Panc1 (cell line): ENCODE data around the gene APOBEC3A. TPM values are rescaled to one million over a fixed set of nuclear protein-coding genes. Genes with fewer than 3 reads are reported as not detected.
"Not testable (repeated sequence)": the region's sequence is repeated elsewhere in the genome, so short reads cannot be mapped to it uniquely, and the experiment has no call there.

Source experiments
- ATAC-seq: fragments of 200-7000 bp; cut with Tn5 transposase; 2 replicates; pipeline ENCODE4 v1.9.1; 2020; ENCODE audit warnings: mild to moderate bottlenecking, moderate library complexity
- BruUV-seq: library from RNA; stranded (reverse); fragments of 400-500 nt; replicated peaks from 2 replicates; lab custom pipeline; 2021; lab: Mats Ljungman, UMichigan
- CTCF ChIA-PET: fragments of 300-600 bp; sonication (Branson Sonifier 250); formaldehyde crosslinking; loops from one replicate; lab custom pipeline; 2022; ENCODE audit warnings: antibody characterized with exemption; lab: Charles Lee
- POLR2A ChIA-PET: fragments of 300-600 bp; sonication (Branson Sonifier 250); formaldehyde crosslinking; loops from one replicate; lab custom pipeline; 2022; ENCODE audit warnings: antibody characterized with exemption; lab: Charles Lee
- DNase-seq: peaks from one replicate; pipeline ENCODE4 v3.0.0-alpha.2; 2010; ENCODE audit warnings: low read depth, low spot score
- H3K27ac ChIP-seq: 2 replicates; pipeline ENCODE4 v1.5.1; 2011; ENCODE audit warnings: mild to moderate bottlenecking, low read length, inconsistent platforms
- H3K27me3 ChIP-seq: fragments of 200-500 bp; sonication (Bioruptor generic); 2 replicates; pipeline ENCODE4 v1.6.0; 2014; ENCODE audit warnings: low read length, inconsistent platforms; ENCODE audit not compliant: control insufficient read depth, insufficient read depth
- H3K36me3 ChIP-seq: fragments of 200-500 bp; sonication (Bioruptor generic); 2 replicates; pipeline ENCODE4 v1.5.1; 2014; ENCODE audit warnings: inconsistent platforms, mild to moderate bottlenecking, low read length, moderate library complexity; ENCODE audit not compliant: control insufficient read depth, insufficient read depth
- H3K4me1 ChIP-seq: 2 replicates; pipeline ENCODE4 v1.5.1; 2011; ENCODE audit warnings: inconsistent platforms, mild to moderate bottlenecking, low read length, moderate library complexity; ENCODE audit not compliant: control insufficient read depth, insufficient read depth
- H3K4me3 ChIP-seq, 2 experiments: 2 replicates each; pipeline ENCODE4 v1.5.1; 2011 to 2012; ENCODE audit warnings: low read depth in 2 of 2, low read length in 2 of 2, mild to moderate bottlenecking in 2 of 2, inconsistent platforms in 1 of 2, moderate library complexity in 1 of 2
- H3K9me3 ChIP-seq: fragments of 200-500 bp; sonication (Bioruptor generic); 2 replicates; pipeline ENCODE4 v1.5.1; 2014; ENCODE audit warnings: low read depth, mild to moderate bottlenecking, inconsistent platforms, low read length, moderate library complexity; ENCODE audit not compliant: control insufficient read depth, insufficient read depth
- POLR2AphosphoS5 ChIP-seq: IDR thresholded peaks from 2 replicates; pipeline ENCODE4 v1.6.1; 2012; ENCODE audit warnings: mild to moderate bottlenecking, low read depth, low read length, moderate library complexity
- SIN3A ChIP-seq: IDR thresholded peaks from 2 replicates; pipeline ENCODE4 v1.6.1; 2012; ENCODE audit warnings: low read depth, mild to moderate bottlenecking, low read length, moderate library complexity, borderline replicate concordance; ENCODE audit not compliant: insufficient read depth
- TCF7L2 ChIP-seq: IDR thresholded peaks from 2 replicates; pipeline ENCODE4 v1.6.1; 2011; ENCODE audit warnings: mild to moderate bottlenecking, low read depth, low read length, inconsistent platforms
- in situ Hi-C: cut with HindIII; loops from 2 replicates; pipeline ENCODE4 v1.10.0; 2016; ENCODE audit warnings: low sequenced_read_pairs, low pct_unique_long_range_greater_than_20kb
- intact Hi-C: fragments of 100-400 bp; cut with micrococcal nuclease; formaldehyde crosslinking; loops from one replicate; pipeline ENCODE4 v1.10.0; 2022; ENCODE audit not compliant: unreplicated experiment
- total RNA-seq: library from RNA; stranded (reverse); gene quantifications from one replicate; pipeline ENCODE4 v1.2.1, GENCODE V29; 2021; ENCODE audit not compliant: unreplicated experiment
- TF ChIP-seq, protein P1 (sequence below): fragments of 450-650 bp; IDR thresholded peaks from 2 replicates; pipeline ENCODE4 v1.5.1; 2017; ENCODE audit warnings: mild to moderate bottlenecking
- TF ChIP-seq, protein P2 (sequence below), 2 experiments: IDR thresholded peaks; 2 replicates each; pipeline ENCODE4 v1.6.1; 2011 to 2012; ENCODE audit warnings: low read depth in 2 of 2, control low read depth in 1 of 2, low read length in 1 of 2, mild to moderate bottlenecking in 1 of 2, moderate library complexity in 1 of 2; ENCODE audit not compliant: insufficient read depth in 1 of 2

Gene APOBEC3A
- total RNA-seq, 1 experiment from 2014 or later = not detected

GRCh38 chr22:38943882-38944281 is 13.5 kb upstream of the APOBEC3A start:
- Histone ChIP-seq H3K4me1 (no peaks in the 10 kb centered on the region), H3K4me3 (no peak overlapping the region), H3K27ac (no peak overlapping the region), H3K27me3 (no peaks in the 10 kb centered on the region; the same call in 1 of the 2 replicates), H3K36me3 (no peaks in the 10 kb centered on the region), H3K9me3 (no peaks in the 10 kb centered on the region)
- DNase-seq (no peak), ATAC-seq (no peak)
- ChIA-PET CTCF (no interaction called here), POLR2A (no interaction called here)
- TF ChIP-seq, protein P1, sequence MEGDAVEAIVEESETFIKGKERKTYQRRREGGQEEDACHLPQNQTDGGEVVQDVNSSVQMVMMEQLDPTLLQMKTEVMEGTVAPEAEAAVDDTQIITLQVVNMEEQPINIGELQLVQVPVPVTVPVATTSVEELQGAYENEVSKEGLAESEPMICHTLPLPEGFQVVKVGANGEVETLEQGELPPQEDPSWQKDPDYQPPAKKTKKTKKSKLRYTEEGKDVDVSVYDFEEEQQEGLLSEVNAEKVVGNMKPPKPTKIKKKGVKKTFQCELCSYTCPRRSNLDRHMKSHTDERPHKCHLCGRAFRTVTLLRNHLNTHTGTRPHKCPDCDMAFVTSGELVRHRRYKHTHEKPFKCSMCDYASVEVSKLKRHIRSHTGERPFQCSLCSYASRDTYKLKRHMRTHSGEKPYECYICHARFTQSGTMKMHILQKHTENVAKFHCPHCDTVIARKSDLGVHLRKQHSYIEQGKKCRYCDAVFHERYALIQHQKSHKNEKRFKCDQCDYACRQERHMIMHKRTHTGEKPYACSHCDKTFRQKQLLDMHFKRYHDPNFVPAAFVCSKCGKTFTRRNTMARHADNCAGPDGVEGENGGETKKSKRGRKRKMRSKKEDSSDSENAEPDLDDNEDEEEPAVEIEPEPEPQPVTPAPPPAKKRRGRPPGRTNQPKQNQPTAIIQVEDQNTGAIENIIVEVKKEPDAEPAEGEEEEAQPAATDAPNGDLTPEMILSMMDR = no peak
- TF ChIP-seq, protein P2, sequence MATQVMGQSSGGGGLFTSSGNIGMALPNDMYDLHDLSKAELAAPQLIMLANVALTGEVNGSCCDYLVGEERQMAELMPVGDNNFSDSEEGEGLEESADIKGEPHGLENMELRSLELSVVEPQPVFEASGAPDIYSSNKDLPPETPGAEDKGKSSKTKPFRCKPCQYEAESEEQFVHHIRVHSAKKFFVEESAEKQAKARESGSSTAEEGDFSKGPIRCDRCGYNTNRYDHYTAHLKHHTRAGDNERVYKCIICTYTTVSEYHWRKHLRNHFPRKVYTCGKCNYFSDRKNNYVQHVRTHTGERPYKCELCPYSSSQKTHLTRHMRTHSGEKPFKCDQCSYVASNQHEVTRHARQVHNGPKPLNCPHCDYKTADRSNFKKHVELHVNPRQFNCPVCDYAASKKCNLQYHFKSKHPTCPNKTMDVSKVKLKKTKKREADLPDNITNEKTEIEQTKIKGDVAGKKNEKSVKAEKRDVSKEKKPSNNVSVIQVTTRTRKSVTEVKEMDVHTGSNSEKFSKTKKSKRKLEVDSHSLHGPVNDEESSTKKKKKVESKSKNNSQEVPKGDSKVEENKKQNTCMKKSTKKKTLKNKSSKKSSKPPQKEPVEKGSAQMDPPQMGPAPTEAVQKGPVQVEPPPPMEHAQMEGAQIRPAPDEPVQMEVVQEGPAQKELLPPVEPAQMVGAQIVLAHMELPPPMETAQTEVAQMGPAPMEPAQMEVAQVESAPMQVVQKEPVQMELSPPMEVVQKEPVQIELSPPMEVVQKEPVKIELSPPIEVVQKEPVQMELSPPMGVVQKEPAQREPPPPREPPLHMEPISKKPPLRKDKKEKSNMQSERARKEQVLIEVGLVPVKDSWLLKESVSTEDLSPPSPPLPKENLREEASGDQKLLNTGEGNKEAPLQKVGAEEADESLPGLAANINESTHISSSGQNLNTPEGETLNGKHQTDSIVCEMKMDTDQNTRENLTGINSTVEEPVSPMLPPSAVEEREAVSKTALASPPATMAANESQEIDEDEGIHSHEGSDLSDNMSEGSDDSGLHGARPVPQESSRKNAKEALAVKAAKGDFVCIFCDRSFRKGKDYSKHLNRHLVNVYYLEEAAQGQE (IDR thresholded peaks at IDR 0.05; ENCODE audit: insufficient read depth in 1 of 2, low read depth in 2 of 2, low read length in 1 of 2) = no peak
- TF ChIP-seq TCF7L2 (no peak), POLR2AphosphoS5 (no peak), SIN3A (no peak)
- in situ Hi-C loops = no loop called here
- no TSS peak for BruUV-seq
- intact Hi-C loops = no loop called here

DNA sequence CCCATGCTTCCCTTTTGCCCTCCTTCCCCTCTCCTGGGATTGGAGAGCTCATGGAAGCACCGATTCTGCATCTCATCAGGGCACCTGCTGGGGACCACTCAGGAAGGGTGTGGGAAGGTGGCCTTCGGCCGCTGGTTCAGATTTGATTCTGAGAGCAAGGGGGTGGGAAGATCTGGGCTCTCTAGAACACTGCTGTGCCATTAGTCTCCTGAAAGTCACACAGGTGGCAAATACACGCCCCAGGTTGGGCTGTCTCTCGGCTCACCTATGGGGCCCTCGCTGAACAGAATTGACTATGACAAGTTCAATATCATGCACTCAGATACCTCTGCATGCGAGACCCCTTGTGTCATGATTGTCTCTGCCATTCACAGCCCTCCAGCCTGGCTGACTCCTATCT is 12.8 kb upstream of the APOBEC3A start:
- Histone ChIP-seq H3K36me3 (no peaks in the 10 kb centered on the region), H3K9me3 (no peaks in the 10 kb centered on the region), H3K27me3 (no peaks in the 10 kb centered on the region; the same call in 1 of the 2 replicates), H3K4me3 (no peak overlapping the region), H3K27ac (no peak overlapping the region), H3K4me1 (no peaks in the 10 kb centered on the region)
- POLR2A ChIA-PET = no interaction called here
- BruUV-seq = no TSS peak
- no peak for TF ChIP-seq TCF7L2
- TF ChIP-seq, protein P2 (IDR thresholded peaks at IDR 0.05; ENCODE audit: insufficient read depth in 1 of 2, low read depth in 2 of 2, low read length in 1 of 2) = no peak
- TF ChIP-seq, protein P1 = no peak
- TF ChIP-seq SIN3A = no peak
- no peak for TF ChIP-seq POLR2AphosphoS5
- intact Hi-C loops = no loop called here
- CTCF ChIA-PET = no interaction called here
- ATAC-seq (no peak), DNase-seq (no peak)
- in situ Hi-C loops = no loop called here

DNA sequence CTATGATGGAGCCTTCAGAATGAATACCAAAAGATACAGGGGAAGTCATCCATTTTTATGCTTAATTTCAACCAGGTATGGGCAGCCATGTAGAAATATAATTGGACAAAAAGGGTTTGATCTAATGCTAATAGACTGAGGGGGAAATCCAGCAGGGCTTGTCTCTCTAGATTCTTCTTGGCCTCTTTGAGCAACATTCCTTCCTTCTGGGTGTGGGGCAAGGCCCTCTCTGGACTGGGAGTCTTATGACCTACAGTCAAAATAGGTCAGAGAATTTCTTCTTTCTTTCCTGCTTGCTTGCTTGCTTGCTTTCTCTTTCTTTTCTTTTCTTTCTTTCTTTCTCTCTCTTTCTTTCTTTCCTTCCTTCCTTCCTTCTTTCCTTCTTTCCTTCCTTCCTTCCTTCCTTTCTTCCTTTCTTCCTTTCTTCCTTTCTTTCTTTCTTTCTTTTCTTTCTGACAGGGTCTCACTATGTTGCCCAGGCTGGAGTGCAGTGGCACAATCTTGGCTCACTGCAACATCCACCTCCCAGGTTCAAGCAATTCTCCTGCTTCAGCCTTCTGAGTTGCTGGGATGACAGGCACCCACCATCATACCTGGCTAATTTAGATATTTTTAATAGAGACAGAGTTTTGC is 11.6 kb upstream of the APOBEC3A start:
- DNase-seq, ATAC-seq, H3K4me1 ChIP-seq, intact Hi-C loops, POLR2A ChIA-PET, H3K27me3 ChIP-seq, H3K27ac ChIP-seq, H3K9me3 ChIP-seq, H3K4me3 ChIP-seq, BruUV-seq, CTCF ChIA-PET, in situ Hi-C loops, H3K36me3 ChIP-seq: not testable (repeated sequence)
